ENCODE results near the gene LTBP2. TPM values are rescaled to one million over a fixed set of nuclear protein-coding genes. Genes with fewer than 3 reads are reported as not detected.

Gene LTBP2
- polyA plus RNA-seq, 1 experiment, result 41.1 TPM

DNA sequence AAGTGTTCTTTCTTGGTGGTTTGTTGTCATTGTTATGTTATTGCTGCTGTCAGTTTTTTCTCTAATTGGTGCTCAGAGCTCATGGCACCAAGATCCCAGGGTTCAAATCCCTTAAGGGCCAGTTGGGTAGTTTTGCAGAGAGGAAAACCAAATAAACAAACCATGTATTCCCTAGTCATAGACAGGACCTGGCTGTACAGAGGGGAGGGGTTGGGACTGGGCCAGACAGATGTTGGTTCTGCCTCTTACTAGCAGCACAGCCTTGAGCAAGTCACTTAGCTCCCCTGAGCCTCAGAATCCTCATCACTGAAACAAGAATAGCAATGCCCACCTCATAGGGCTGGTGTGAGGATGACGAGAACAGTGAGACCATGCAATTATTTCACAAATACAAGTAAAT, 53.4 kb downstream of the LTBP2 start:
- no peak for DNase-seq (ENCODE audit: low read depth)
- no peaks in the 10 kb centered on the region for H3K27me3 ChIP-seq (ENCODE audit: control insufficient read depth, insufficient read depth, low read length)
- TF ChIP-seq, protein P1, sequence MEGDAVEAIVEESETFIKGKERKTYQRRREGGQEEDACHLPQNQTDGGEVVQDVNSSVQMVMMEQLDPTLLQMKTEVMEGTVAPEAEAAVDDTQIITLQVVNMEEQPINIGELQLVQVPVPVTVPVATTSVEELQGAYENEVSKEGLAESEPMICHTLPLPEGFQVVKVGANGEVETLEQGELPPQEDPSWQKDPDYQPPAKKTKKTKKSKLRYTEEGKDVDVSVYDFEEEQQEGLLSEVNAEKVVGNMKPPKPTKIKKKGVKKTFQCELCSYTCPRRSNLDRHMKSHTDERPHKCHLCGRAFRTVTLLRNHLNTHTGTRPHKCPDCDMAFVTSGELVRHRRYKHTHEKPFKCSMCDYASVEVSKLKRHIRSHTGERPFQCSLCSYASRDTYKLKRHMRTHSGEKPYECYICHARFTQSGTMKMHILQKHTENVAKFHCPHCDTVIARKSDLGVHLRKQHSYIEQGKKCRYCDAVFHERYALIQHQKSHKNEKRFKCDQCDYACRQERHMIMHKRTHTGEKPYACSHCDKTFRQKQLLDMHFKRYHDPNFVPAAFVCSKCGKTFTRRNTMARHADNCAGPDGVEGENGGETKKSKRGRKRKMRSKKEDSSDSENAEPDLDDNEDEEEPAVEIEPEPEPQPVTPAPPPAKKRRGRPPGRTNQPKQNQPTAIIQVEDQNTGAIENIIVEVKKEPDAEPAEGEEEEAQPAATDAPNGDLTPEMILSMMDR (IDR thresholded peaks at IDR 0.05; ENCODE audit: insufficient read depth, low read depth, low read length), result no peak
- POLR2A ChIA-PET, result no interaction called here
- H3K4me3 ChIP-seq (ENCODE audit: low read depth, low read length), result no peak overlapping the region
- CTCF ChIA-PET, result interaction anchor here (0.6 to 1.0 kb wide), 5 partner anchors 9 to 58 kb away, joined by 3 to 4 read pairs (median 3); no protein-coding TSS in a partner anchor
- H3K36me3 ChIP-seq (ENCODE audit: control insufficient read depth, insufficient read depth, low read length), result no peaks in the 10 kb centered on the region

DNA sequence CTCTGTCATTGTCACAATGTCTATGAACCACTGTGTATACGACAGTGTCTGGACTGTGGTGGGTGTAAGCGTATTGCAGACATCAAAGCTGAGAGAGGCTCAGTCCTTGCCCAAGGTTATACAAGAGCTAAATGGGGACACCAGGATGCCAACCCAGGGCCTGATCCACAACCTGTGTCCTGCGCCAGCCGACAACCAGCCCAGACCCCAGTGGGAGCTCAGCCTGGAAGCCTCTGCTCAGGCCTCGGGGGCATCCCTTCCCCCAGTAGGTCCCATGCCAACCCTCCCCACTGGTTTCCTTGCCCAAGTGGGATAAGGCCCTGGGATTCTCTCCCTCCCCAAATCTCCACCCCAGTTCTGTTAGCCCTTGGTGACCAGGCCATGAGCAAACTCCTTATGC, 54.3 kb downstream of the LTBP2 start:
- DNase-seq (ENCODE audit: low read depth), result no peak
- CTCF ChIA-PET, result interaction anchor here (0.6 to 1.8 kb wide), 3 partner anchors 9 to 51 kb away, joined by 3 to 5 read pairs (median 3); no protein-coding TSS in a partner anchor
- Histone ChIP-seq H3K36me3 (ENCODE audit: control insufficient read depth, insufficient read depth, low read length) (no peaks in the 10 kb centered on the region; the same call in 1 of the 2 replicates), H3K27me3 (ENCODE audit: control insufficient read depth, insufficient read depth, low read length) (no peaks in the 10 kb centered on the region), H3K4me3 (ENCODE audit: low read depth, low read length) (no peak overlapping the region)
- POLR2A ChIA-PET, result no interaction called here
- TF ChIP-seq, protein P1 (IDR thresholded peaks at IDR 0.05; ENCODE audit: insufficient read depth, low read depth, low read length), result no peak

DNA sequence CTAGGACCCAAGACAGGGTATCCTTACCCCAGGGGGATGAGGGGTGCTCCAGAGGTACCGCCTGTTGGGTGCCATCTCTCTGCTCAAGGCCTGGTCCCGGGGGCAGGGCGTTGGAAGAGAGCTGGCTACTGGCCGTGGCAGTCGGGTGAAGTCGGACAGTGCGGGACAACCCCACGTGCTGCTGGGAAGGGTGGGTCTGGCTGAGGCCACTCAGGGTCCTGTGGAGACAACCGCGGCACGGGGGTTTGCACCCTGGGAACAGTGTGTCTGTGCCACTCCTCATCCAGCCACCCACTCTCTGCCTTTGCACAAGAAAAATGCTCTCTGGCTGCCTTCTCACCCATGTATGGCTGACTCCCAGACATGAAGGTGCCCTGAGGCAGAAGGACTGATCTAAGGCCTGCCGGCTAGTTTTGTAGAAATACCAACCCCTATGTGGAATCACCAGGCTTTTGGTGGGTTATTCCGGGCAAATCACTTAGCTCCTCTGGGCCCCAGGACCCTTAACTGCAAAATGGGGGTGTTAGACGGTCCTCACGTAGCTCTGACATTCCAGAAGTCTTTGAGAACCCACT, 56.5 kb downstream of the LTBP2 start:
- Histone ChIP-seq H3K36me3 (ENCODE audit: control insufficient read depth, insufficient read depth, low read length) (no peaks in the 10 kb centered on the region; the same call in 1 of the 2 replicates), H3K27me3 (ENCODE audit: control insufficient read depth, insufficient read depth, low read length) (no peaks in the 10 kb centered on the region), H3K4me3 (ENCODE audit: low read depth, low read length) (no peak overlapping the region)
- no peak for DNase-seq (ENCODE audit: low read depth)
- CTCF ChIA-PET, result interaction anchor here (1.2 kb wide), 1 partner anchor 20 kb away, joined by 3 read pairs; no protein-coding TSS in a partner anchor
- TF ChIP-seq, protein P1 (IDR thresholded peaks at IDR 0.05; ENCODE audit: insufficient read depth, low read depth, low read length), result no peak
- POLR2A ChIA-PET, result no interaction called here

DNA sequence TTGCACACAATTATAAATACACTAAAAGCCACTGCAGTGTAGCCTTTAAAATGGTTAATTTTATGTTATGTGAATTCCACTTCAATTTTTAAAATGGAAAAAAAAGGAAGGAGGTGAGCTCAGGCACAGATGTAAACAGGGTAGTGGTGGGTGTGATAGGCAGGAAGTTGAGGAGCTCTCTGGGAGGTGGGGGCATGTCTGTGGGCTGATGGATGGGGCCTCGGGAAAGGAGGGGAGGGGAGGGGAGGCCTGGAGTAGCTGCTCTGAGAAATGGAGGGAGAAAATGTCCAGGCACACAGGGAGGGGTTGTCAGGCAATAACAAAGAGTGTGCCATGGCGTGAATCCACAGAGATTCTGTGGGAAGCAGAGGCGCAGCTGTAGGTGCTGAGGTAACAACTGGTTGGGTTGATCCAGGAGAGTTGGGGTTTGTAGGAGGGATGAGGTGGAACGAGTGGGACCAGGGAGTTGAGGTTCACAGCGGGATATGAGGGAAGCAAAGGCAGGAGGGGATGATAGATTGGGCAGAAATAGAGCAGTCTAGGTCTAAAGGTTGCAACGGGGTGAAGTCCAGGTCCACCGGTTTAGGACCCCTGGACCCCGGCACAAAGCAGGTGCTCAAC, 57.2 kb downstream of the LTBP2 start:
- Histone ChIP-seq H3K36me3 (ENCODE audit: control insufficient read depth, insufficient read depth, low read length) (no peaks in the 10 kb centered on the region; the same call in 1 of the 2 replicates), H3K27me3 (ENCODE audit: control insufficient read depth, insufficient read depth, low read length) (no peaks in the 10 kb centered on the region), H3K4me3 (ENCODE audit: low read depth, low read length) (no peak overlapping the region)
- DNase-seq (ENCODE audit: low read depth), result no peak
- POLR2A ChIA-PET, result no interaction called here
- TF ChIP-seq, protein P1 (IDR thresholded peaks at IDR 0.05; ENCODE audit: insufficient read depth, low read depth, low read length), result no peak
- CTCF ChIA-PET, result interaction anchor here (0.5 to 1.2 kb wide), 3 partner anchors 20 to 262 kb away, joined by 3 read pairs; no protein-coding TSS in a partner anchor

DNA sequence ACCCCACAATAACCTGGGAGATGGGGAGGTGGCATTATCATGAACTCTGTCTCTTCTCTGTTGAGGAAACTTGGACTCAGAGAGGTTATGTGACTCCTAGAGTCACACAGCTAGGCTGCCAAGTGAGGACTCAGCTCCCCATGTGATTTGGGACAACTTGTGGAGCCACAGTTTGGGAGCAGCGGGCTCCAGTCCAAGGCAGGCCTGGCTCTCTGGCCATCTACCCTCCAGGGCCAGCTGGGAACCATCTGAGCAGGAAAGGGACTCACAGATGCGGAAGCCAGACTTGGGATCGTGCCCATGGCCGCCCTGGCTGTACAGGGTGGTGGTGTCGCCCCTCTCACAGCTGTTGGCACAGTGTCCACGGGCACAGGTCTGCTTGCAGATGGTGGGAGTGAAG, 59.4 kb downstream of the LTBP2 start:
- ChIA-PET POLR2A (interaction anchor here (0.5 kb wide), 1 partner anchor 244 kb away, joined by 4 read pairs; no protein-coding TSS in a partner anchor), CTCF (no interaction called here)
- no peak for DNase-seq (ENCODE audit: low read depth)
- TF ChIP-seq, protein P1 (IDR thresholded peaks at IDR 0.05; ENCODE audit: insufficient read depth, low read depth, low read length), result no peak
- Histone ChIP-seq H3K36me3 (ENCODE audit: control insufficient read depth, insufficient read depth, low read length) (peaks cover 3% of the 10 kb centered on the region), H3K4me3 (ENCODE audit: low read depth, low read length) (no peak overlapping the region), H3K27me3 (ENCODE audit: control insufficient read depth, insufficient read depth, low read length) (no peaks in the 10 kb centered on the region)
